Stimulated activated CD8-positive, alpha-beta memory T cell treated with anti-CD3 and anti-CD28 coated beads, Interleukin-4, amount 100 ng/mL, for 4 hours (primary cell): ENCODE data around the gene DSP.

ENCODE experiments used
- DNase-seq, 2 donors: peaks; one replicate each; pipeline ENCODE4 v3.0.0-alpha.2; 2020; ENCODE audit warnings: low read depth in 2 of 2, low spot score in 1 of 2

DSP gene

GRCh38 chr6:7559651-7560385 lies 18.3 kb downstream of the DSP start:
- DNase-seq = no peak

- no peak for DNase-seq
Measured at GRCh38 chr6:7561153-7561964, 19.9 kb downstream of the DSP start.

- no peak for DNase-seq
Measured at GRCh38 chr6:7562769-7563168, 21.3 kb downstream of the DSP start.

- DNase-seq = no peak
Measured at GRCh38 chr6:7566107-7566506, 24.6 kb downstream of the DSP start.

- no peak for DNase-seq
Measured at GRCh38 chr6:7566617-7567173, 25.2 kb downstream of the DSP start.

- no peak for DNase-seq
Measured at GRCh38 chr6:7568021-7568420, 26.6 kb downstream of the DSP start.

GRCh38 chr6:7569082-7569481 lies 27.6 kb downstream of the DSP start:
- no peak for DNase-seq

- no peak for DNase-seq
Measured at GRCh38 chr6:7572213-7572943, 30.9 kb downstream of the DSP start.

- no peak for DNase-seq
Measured at GRCh38 chr6:7574500-7574899, 33.0 kb downstream of the DSP start.

GRCh38 chr6:7578516-7578915 lies 37.0 kb downstream of the DSP start:
- no peak for DNase-seq

GRCh38 chr6:7578931-7579330 lies 37.5 kb downstream of the DSP start:
- no peak for DNase-seq

- DNase-seq = no peak
Measured at GRCh38 chr6:7579851-7580250, 38.4 kb downstream of the DSP start.

- DNase-seq = no peak
Measured at GRCh38 chr6:7580537-7580926, 39.1 kb downstream of the DSP start.

- no peak for DNase-seq
Measured at GRCh38 chr6:7580927-7581618, 39.6 kb downstream of the DSP start.

GRCh38 chr6:7585287-7585930 lies 43.9 kb downstream of the DSP start:
- DNase-seq = no peak

GRCh38 chr6:7587631-7588100 lies 46.2 kb downstream of the DSP start:
- DNase-seq = no peak

GRCh38 chr6:7588506-7588905 lies 47.0 kb downstream of the DSP start:
- DNase-seq = no peak

GRCh38 chr6:7589221-7589620 lies 47.8 kb downstream of the DSP start:
- DNase-seq = no peak

GRCh38 chr6:7589949-7590917 lies 48.8 kb downstream of the DSP start, which contains the start of gene SNRNP48:
SNRNP48 (plus strand) TSS chr6:7590198; CDS start chr6:7590258, 60 bp downstream.
- DNase-seq = peak; percentile 75 to 84
